HG03064 (cell line): ENCODE data around the gene ANKHD1.
"Not testable (repeated sequence)": the region's sequence is repeated elsewhere in the genome, so short reads cannot be mapped to it uniquely, and the experiment has no call there.

Experiments used
- ATAC-seq: cut with Tn5 transposase; IDR thresholded peaks from one replicate; pipeline ENCODE4 v1.9.1; 2021; ENCODE audit warnings: low read depth; ENCODE audit not compliant: unreplicated experiment

Gene ANKHD1

DNA sequence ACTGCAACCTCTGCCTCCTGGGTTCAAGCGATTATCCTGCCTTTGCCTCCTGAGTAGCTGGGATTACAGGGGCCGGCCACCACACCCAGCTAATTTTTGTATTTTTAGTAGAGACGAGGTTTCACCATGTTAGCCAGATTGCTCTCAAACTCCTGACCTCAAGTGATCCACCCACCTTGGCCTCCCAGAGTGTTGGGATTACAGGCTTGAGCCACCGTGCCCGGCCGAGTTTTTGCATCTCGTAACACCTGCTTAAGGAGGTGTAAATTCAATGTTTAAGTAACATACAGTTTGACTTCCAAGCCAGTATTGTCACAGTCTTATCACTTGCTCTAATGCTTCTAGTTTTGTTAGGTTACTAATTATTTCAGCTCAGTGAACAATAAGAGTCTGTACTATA lies 19.7 kb downstream of the ANKHD1 start:
- ATAC-seq: not testable (repeated sequence)

DNA sequence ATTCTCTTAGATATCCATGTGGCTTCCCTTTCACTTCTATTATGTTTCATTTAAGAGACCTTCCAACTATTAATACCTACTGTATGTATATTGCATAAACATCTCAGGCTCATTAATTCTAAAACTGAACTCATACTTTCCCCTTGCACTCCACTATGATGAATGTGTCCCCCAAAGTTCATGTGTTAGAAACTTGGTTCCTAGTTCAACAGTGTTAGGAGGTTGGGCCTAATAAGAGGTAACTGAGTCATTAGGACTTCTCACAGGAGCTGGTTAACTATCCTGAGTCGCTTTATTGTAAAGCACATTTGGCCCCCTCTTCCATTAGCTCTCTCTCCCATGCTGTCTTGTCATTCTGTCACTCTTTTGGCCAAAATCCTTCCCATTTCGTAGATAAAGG lies 22.0 kb downstream of the ANKHD1 start:
- no peak for ATAC-seq

DNA sequence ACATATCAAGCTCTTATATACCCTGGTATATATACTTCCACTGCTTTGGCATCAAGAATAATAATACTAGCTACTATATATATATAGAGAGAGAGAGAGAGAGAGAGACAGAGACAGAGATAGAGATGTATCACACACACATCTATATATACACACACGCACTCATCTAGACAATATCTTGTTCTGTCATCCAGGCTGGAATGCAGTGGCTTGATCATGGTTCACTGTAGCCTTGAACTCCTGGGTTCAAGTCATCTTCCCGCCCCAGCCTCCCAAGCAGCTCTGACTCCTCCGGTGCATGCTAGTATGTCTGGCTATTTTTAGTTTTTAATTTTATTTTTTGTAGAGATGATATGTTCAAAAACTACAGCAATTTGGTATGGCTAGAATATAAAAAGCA lies 22.5 kb downstream of the ANKHD1 start:
- no peak for ATAC-seq

DNA sequence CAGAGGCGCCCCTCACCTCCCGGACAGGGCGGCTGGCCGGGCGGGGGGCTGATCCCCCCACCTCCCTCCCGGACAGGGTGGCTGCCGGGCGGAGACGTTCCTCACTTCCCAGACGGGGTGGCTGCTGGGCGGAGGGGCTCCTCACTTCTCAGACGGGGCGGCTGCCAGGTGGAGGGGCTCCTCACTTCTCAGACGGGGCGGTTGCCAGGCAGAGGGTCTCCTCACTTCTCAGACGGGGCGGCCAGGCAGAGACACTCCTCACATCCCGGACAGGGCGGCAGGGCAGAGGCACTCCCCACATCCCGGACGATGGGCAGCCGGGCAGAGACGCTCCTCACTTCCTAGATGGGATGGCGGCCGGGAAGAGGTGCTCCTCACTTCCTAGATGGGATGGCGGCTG lies 26.1 kb downstream of the ANKHD1 start:
- ATAC-seq: not testable (repeated sequence)

DNA sequence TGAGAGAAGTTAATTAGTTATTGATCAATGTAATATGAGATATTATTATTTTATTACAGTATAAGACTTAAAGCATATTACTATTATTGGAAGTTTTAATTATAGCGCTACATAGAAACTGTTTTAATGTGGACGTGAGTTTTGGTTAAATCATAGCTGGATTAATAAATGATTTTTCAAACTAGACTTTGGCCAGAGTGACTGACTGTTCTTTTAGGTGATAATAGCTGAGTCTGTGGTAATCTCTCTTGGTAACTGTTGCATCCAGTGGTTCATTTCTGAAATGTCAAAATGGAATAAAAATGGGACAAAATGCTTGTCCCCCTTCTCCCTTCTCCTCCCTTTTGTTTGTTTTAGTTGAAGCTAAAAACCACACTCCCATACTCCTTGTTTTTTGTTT lies 28.1 kb downstream of the ANKHD1 start:
- no peak for ATAC-seq

DNA sequence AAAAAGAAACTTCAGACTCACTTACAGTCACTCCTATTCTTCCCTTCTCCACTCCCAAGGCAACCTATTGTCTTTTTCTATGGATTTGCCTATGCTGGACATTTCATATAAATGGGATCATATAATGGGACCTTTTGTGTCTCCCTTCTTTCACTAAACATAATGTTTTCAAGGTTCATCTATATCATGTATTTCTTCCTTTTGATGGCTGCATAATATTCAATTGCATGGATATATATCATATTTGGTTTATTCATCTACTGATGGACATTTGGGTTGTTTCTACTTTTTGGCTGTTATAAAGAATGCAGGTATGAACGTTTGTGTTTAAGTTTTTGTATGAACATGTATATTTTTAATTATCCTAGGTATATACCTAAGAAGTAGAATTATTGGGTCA lies 30.6 kb downstream of the ANKHD1 start:
- no peak for ATAC-seq

DNA sequence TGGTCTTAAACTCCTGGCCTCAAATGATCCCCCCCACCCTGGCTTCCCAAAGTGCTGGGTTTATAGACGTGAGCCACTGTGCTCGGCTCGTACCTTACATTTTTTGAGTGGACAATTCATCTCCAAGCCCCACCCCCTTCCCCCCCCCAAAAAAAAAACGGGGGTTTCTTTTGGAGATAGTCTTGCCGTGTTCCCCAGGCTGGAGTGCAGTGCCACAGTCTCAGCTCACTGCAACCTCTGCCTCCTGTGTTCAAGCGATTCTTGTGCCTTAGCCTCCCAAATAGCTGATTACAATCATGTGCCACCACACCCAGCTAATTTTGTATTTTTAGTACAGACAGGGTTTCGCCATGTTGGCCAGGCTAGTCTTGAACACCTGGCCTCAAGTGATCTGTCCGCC lies 31.3 kb downstream of the ANKHD1 start:
- ATAC-seq: no peak

DNA sequence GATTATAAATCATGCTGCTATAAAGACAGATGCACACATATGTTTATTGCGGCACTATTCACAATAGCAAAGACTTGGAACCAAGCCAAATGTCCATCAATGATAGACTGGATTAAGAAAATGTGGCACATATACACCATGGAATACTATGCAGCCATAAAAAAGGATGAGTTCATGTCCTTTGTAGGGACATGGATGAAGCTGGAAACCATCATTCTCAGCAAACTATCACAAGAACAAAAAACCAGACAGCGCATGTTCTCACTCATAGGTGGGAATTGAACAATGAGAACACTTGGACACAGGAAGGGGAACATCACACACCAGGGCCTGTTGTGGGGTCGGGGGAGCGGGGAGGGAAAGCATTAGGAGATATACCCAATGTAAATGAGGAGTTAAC lies 55.7 kb downstream of the ANKHD1 start:
- ATAC-seq: not testable (repeated sequence)

DNA sequence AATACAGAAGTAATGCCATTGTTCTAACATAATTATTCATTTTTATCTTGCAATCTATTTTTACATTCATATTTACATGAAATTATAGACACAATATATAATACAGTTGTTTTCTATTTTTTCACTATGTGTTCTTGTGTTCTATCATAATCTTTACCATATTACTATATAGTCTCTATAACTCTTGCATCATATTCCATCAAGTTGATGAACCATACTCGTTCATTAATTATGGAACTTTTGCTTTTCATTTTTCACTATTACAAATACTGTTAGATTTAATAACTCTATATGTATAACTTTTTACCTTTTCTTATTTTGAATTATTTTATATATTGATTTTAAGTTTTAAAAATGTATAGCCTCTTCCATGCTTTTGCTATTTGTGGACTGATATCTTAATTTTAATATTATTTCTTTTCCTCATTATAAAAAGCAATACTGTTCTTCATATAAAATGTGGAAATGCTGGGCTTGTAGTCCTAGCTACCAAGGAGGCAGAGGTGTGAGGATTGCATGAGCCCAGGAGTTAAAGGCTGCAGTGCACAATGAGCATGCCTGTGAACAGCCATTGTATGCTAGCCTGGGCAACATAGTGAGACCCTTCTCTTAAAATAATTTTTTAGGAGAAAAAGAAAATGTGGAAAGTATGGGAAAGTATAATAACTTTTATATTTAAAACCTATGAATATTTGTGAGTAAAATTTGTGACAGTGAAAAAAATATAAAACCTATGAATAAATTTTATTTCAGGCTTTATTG lies 65.5 kb downstream of the ANKHD1 start:
- ATAC-seq: no peak

DNA sequence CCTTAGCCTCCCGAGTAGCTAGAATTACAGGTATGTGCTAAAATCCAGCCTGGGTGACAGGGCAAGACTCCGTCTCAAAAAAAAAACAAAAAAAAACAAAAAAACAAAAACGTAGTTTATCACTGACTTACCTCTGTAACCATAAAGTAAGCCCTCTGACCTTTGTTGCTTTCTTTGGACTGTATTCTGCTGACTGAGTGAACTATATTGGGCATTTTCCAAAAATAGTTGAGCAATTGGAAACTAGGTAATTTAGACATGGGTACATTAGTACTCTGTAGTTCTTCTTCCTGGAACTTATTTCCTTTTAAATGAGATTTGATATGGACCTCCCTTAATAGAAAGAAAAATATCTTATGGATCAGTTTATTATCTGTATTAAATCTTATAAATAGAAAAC lies 66.6 kb downstream of the ANKHD1 start:
- no peak for ATAC-seq

DNA sequence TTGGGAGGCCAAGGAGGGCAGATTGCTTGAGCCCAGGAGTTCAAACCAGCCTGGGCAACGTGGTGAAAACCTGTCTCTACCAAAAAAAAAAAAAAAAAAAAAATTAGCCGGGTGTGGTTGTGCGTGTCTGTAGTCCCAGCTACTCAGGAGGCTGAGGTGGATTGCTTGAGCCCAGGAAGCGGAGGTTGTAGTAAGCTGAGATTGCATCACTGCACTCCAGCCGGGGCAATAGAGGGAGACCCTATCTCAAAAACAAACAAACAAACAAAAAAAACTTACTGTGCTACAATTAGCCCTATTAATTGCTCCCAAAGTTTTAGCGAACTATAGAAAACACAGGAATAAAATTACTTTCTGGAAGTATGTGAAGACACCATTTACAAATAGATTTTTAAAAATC lies 67.6 kb downstream of the ANKHD1 start:
- ATAC-seq: no peak

DNA sequence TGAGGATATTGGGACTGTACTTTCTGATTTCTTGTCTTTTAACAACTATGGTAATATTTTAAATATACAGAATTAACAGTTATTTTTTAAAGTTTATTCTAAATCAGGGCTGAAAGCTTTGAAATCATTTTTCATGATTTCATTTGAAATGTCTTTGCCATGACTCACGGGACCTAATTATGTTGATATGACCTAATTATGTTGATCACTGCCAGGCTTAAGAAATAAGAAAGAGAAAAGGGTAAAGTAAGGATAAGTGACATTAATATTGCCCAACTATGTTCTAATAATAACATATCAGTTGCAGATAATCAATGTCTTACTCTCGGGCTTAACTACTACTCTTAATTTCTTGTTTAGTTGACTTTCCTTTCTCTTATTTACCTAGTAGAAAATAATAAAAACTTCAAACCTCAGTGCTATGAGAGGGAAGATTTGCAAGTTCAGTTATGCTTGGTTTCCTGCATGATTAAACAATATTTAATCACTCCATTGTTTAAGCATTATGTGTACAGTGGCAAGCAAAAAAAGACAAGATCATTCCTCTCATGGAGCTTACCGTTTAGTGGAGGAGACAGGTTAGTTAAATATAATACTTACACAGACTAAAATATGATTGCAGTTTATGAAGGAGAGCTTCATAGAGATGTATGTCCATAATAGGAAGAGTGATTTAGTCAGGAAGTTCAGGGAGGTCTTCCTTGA lies 78.8 kb downstream of the ANKHD1 start:
- no peak for ATAC-seq

DNA sequence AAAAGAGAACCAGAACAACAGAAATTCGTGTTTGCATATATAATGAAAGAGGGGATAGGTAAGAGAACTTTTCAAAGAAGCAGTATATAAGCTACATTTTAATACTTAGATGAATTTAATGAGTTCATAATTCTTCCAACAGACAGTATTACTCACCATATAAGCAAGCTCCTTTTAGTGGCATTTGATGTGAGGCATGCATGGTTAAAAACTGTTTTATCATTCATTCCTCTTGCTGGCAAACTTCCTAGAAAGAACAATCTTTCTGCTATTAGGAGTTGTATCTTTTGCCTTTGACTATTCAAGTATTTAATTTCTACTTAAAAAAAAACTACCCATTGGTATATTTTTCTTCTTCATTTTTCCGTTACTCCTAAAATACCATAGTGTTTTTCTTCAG lies 80.1 kb downstream of the ANKHD1 start:
- no peak for ATAC-seq

DNA sequence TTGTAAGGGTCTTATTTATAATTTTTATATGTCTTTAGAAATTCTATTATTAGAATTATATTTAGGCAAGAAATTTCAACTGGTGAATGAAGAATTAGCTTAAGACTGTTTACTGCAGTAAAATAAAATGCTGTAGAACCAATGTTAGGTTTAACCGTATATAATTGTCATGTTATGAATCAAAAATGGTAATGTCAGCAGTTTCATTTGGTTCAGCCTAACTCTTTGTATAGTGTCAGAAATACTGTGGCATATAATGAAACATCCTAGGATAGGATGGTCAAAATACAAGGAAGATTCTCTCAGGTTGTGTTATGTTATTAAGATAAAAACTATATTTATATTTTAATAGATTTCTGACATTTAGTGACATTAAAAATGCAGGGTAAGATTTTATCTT lies 81.4 kb downstream of the ANKHD1 start:
- no peak for ATAC-seq

DNA sequence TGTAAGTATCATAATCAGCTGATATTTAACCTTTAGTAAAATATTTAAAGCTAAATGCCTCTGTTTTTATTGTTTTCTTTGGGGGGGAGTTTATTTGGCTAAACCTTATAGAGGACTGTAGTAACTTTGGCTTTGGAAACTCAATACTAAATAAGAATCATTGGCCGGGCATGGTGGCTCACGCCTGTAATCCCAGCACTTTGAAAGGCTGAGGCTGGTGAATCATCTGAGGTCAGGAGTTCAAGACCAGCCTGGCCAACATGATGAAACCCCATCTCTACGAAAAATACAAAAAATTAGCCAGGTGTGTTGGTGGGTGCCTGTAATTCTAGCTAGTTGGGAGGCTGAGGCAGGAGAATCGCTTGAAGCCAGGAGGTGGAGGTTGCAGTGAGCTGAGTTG lies 86.5 kb downstream of the ANKHD1 start:
- not testable (repeated sequence) for ATAC-seq

DNA sequence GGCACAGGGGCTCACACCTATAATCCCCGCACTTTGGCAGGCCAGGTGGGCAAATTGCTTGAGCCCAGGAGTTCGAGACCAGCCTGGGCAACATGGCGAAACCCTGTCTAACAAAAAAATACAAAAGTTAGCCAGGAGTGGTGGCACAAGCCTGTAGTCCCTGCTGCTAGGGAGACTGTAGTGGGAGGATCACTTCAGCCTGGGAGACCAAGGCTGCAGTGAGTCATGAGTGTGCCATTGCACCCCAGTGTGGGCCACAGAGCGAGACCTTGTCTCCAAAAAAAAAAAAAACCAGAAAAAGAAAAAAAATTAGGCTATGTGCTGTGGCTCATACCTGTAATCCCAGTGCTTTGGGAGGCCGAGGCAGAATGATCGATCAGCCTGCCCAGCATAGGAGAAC lies 87.3 kb downstream of the ANKHD1 start:
- no peak for ATAC-seq

DNA sequence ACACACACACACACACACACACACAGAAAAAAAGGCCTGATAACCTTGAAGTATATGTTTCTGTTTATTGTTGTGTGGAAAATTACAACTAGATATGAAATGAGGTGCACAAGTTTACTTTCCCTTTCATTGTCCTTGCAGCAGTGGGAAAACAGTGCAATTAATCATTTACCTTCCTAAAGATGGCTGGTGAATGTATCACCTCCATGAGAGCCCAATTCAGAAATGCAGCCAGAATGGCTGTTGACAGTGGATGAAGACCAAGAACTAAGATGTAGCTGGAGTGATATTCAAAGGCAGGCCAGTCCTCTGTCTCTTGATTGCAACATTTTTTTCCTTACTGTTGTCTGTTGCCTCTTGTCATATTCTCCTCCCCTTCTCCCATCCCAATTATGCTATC lies 96.3 kb downstream of the ANKHD1 start:
- no peak for ATAC-seq

DNA sequence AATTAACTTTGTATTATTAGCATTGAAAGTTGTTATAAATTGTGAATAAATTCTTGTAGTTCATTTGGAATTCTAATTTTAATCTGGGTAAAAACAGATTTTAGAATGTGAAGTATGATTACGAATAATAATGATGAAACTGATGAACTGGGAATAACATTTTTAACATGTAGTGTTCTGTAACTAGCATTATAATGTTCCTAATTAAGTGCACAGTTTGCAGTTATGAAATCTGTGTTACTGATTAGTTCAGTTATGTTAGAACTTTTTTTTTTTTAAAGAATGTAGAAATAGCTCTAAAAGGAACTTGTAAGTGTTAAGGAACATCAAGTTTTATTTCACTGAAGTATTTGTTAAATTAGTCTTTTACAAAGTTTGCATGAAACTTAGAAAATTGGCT lies 97.0 kb downstream of the ANKHD1 start:
- ATAC-seq: no peak

DNA sequence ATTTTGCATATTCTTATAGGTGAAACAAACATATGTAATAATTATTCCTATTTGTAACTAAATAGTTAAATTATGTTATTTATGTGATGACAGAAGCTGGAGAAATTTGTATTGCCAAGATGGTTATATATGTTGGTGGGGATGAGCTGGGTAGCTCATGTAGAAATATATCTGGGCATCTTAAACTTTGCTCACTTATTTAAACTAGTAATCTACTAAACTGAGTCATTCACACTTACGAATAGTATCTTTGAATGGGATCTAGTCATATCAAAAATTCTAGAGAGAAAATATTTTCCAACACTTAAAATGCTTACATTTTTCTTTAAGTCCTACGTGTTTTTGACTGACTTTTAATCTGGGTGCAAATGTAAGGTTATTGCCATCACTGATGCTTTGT lies 101.2 kb downstream of the ANKHD1 start:
- no peak for ATAC-seq

DNA sequence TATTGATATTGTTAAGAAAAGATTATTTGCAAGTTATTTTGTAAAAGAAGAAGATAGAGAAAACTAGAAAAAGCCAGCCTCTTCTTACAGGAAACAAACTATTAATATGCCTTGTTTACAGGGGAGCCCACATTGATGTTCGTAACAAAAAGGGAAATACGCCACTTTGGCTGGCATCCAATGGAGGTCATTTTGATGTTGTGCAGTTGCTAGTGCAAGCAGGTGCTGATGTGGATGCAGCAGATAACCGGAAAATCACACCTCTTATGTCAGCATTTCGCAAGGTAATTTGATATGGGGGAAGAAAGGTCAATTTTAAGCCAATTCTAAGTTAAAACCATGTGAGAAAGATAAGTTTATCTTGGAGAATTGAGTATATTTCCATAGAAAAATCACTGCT lies 108.3 kb downstream of the ANKHD1 start:
- no peak for ATAC-seq

DNA sequence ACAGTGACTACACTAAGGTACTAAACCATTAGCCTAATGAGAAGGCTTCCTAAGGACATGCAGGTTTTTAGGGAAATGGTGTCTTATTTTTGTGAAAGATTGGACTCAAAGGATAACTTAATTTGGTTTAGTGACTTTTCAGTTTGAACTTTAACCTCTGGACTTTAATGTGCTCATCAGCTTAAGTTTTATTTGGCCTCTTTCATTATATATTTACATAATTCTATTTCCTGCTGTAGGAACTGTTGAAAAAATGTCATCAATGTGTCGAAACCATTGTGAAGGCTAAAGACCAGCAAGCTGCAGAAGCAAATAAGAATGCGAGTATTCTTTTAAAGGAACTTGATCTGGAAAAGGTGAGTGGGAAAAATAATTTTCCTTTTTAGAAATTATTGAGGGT lies 111.5 kb downstream of the ANKHD1 start:
- no peak for ATAC-seq

DNA sequence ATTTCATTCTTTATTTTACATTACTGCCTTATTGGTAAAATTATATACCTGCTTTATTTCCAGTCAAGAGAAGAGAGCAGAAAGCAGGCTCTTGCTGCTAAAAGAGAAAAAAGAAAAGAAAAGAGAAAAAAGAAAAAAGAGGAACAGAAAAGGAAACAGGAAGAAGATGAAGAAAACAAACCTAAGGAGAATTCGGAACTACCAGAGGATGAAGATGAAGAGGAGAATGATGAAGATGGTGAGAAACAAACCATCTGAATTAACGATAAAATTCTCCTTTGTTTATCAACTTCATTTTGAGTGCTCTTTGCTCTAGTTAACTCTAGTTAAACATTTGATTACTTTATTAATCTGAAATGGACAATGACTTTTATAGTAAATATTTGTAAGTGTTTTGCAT lies 122.4 kb downstream of the ANKHD1 start:
- ATAC-seq: no peak
